Mesothelial cell of epicardium (in vitro differentiated cells): ENCODE data around the gene LIN28B. TPM values are rescaled to one million over a fixed set of nuclear protein-coding genes. Genes with fewer than 3 reads are reported as not detected.

ENCODE experiments used
- DNase-seq, 2 experiments: peaks; one replicate each; pipeline ENCODE4 v3.0.0; 2021; ENCODE audit warnings: low spot score in 2 of 2; ENCODE audit not compliant: unreplicated experiment in 2 of 2
- H3K27ac Mint-ChIP-seq: 2 replicates; pipeline ENCODE4 v1.8.0; 2021; ENCODE audit warnings: mixed read lengths
- H3K27me3 Mint-ChIP-seq: 2 replicates; pipeline ENCODE4 v1.8.0; 2021; ENCODE audit warnings: low read depth, mixed read lengths
- H3K36me3 Mint-ChIP-seq: 2 replicates; pipeline ENCODE4 v1.8.0; 2021; ENCODE audit warnings: mixed read lengths
- H3K4me1 Mint-ChIP-seq: 2 replicates; pipeline ENCODE4 v1.8.0; 2021; ENCODE audit warnings: mixed read lengths
- H3K4me3 Mint-ChIP-seq: 2 replicates; pipeline ENCODE4 v1.8.0; 2021; ENCODE audit warnings: mild to moderate bottlenecking, moderate library complexity, mixed read lengths
- H3K9me3 Mint-ChIP-seq: 2 replicates; pipeline ENCODE4 v1.8.0; 2021; ENCODE audit warnings: mixed read lengths
- CTCF ChIP-seq: fragments of 200-600 bp; sonication (generic); IDR thresholded peaks from one replicate; pipeline ENCODE4 v1.5.0; 2021; ENCODE audit warnings: antibody characterized with exemption; ENCODE audit not compliant: unreplicated experiment
- total RNA-seq: library from RNA; stranded (reverse); gene quantifications from 3 replicates; pipeline ENCODE4 v1.2.1, GENCODE V29; 2021

The LIN28B gene
- total RNA-seq, 1 donor from 2014 or later: 19.3 TPM

GRCh38 chr6:105028898-105029297, 72.0 kb downstream of the LIN28B start:
- TF ChIP-seq CTCF: no peak
- Mint-ChIP-seq H3K4me3 (no peak overlapping the region), H3K27ac (no peak overlapping the region), H3K36me3 (peaks cover 10% of the 10 kb centered on the region), H3K9me3 (no peaks in the 10 kb centered on the region), H3K27me3 (no peaks in the 10 kb centered on the region), H3K4me1 (peaks cover 11% of the 10 kb centered on the region)
- DNase-seq: no peak

GRCh38 chr6:105029581-105029980, 72.7 kb downstream of the LIN28B start:
- Mint-ChIP-seq H3K9me3 (no peaks in the 10 kb centered on the region), H3K36me3 (peaks cover 10% of the 10 kb centered on the region), H3K27me3 (no peaks in the 10 kb centered on the region), H3K4me3 (no peak overlapping the region), H3K27ac (no peak overlapping the region), H3K4me1 (peaks cover 16% of the 10 kb centered on the region)
- no peak for DNase-seq
- TF ChIP-seq CTCF: no peak

- Mint-ChIP-seq H3K27me3 (no peaks in the 10 kb centered on the region), H3K27ac (peak overlapping the region; percentile 80), H3K4me1 (peaks cover 29% of the 10 kb centered on the region), H3K36me3 (peaks cover 7% of the 10 kb centered on the region), H3K4me3 (no peak overlapping the region), H3K9me3 (no peaks in the 10 kb centered on the region)
- no peak for DNase-seq
- no peak for TF ChIP-seq CTCF
Measured at GRCh38 chr6:105034470-105034869, 77.6 kb downstream of the LIN28B start.

GRCh38 chr6:105035299-105035698, 78.4 kb downstream of the LIN28B start:
- H3K27me3 Mint-ChIP-seq: no peaks in the 10 kb centered on the region

GRCh38 chr6:105036351-105036750, 79.4 kb downstream of the LIN28B start:
- no peak for DNase-seq
- Mint-ChIP-seq H3K27me3 (no peaks in the 10 kb centered on the region), H3K4me3 (no peak overlapping the region), H3K27ac (no peak overlapping the region), H3K36me3 (peaks cover 7% of the 10 kb centered on the region), H3K4me1 (peaks cover 29% of the 10 kb centered on the region), H3K9me3 (no peaks in the 10 kb centered on the region)
- no peak for TF ChIP-seq CTCF

More at GRCh38 chr6:105035299-105035698, 78.4 kb downstream of the LIN28B start:
- no peak for DNase-seq
- Mint-ChIP-seq H3K36me3 (peaks cover 7% of the 10 kb centered on the region), H3K4me1 (peaks cover 29% of the 10 kb centered on the region), H3K4me3 (no peak overlapping the region), H3K27ac (peak overlapping the region; percentile 60), H3K9me3 (no peaks in the 10 kb centered on the region)
- TF ChIP-seq CTCF: no peak

- peak overlapping the region; percentile 82 for H3K27ac Mint-ChIP-seq
- no peak for TF ChIP-seq CTCF
- no peak overlapping the region for H3K4me3 Mint-ChIP-seq
- no peaks in the 10 kb centered on the region for H3K27me3 Mint-ChIP-seq
- peaks cover 41% of the 10 kb centered on the region for H3K4me1 Mint-ChIP-seq
- no peaks in the 10 kb centered on the region for H3K36me3 Mint-ChIP-seq
- no peaks in the 10 kb centered on the region for H3K9me3 Mint-ChIP-seq
- no peak for DNase-seq
Measured at GRCh38 chr6:105038259-105038658, 81.4 kb downstream of the LIN28B start.
